Mucosa of descending colon (tissue), 3 donors: ENCODE results near the gene LGMN. TPM values are rescaled to one million over a fixed set of nuclear protein-coding genes. Genes with fewer than 3 reads are reported as not detected.
"Not testable (repeated sequence)": the region's sequence is repeated elsewhere in the genome, so short reads cannot be mapped to it uniquely, and the experiment has no call there.

Source experiments
- ATAC-seq: fragments of 200-7000 bp; cut with Tn5 transposase; one replicate; pipeline ENCODE4 v1.9.1; 2020; ENCODE audit warnings: mild to moderate bottlenecking, moderate library complexity
- DNase-seq, 3 donors: peaks; one replicate each; pipeline ENCODE4 v3.0.0-alpha.2; 2020
- H3K36me3 ChIP-seq: fragments of 200-600 bp; one replicate; pipeline ENCODE4 v1.8.0; 2021; ENCODE audit warnings: low read depth, mild to moderate bottlenecking
- H3K4me1 ChIP-seq: fragments of 200-600 bp; one replicate; pipeline ENCODE4 v1.8.0; 2021; ENCODE audit warnings: low read depth, mild to moderate bottlenecking
- H3K4me3 ChIP-seq: fragments of 200-600 bp; one replicate; pipeline ENCODE4 v1.8.0; 2021; ENCODE audit warnings: mild to moderate bottlenecking
- H3K9me3 ChIP-seq: fragments of 200-600 bp; one replicate; pipeline ENCODE4 v1.8.0; 2021; ENCODE audit warnings: mild to moderate bottlenecking
- intact Hi-C, 2 donors: fragments of 100-400 bp; cut with DNase I in 1 of 2; cut with micrococcal nuclease in 1 of 2; formaldehyde crosslinking; loops; one replicate each; pipeline versions ENCODE4 v1.11.0 to v1.11.1; 2022; cut with DNase I, micrococcal nuclease
- total RNA-seq, 3 donors: library from RNA; stranded (reverse); fragmentation: NEBNext Ultra II Directional in 2 of 3; extraction: Animal tissue kit (Norgen Biotek cat#: 25700) in 2 of 3; gene quantifications; one replicate each; pipeline versions ENCODE4 v1.2.1 to v1.2.4, GENCODE V29; 2021 to 2023
- TF ChIP-seq, protein P1 (sequence below): fragments of 200-600 bp; IDR thresholded peaks from one replicate; pipeline ENCODE4 v1.8.0; 2022; ENCODE audit warnings: antibody characterized with exemption, mild to moderate bottlenecking
- donor health status: DM: no; HTN: no; CAD: no; lungs with moderate emphysema.
- donor health status: DM: no; HTN: no; CAD: no.
- donor health status: DM: no; HTN: yes; CAD: no.

Gene LGMN
- total RNA-seq, 3 donors from 2014 or later: 86.8 to 103 (median 94.3) TPM

DNA sequence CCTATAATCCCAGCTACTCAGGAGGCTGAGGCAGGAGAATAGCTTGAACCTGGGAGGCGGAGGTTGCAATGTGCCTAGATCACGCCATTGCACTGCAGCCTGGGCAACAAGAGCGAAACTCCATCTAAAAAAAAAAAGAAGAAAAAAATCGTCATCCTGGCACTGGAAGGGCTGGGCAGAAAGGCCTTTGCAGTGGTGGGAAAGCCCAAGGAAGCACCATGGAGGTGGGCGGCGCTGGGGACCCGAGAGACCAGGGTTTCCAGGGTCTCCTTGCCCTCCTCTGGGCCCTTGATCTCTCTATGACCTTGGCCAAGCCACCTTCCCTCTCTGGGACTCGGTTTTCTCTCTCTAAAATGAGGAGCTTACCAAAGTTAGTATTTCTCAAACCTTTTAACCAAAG lies 65.4 kb downstream of the LGMN start:
- TF ChIP-seq, protein P1, sequence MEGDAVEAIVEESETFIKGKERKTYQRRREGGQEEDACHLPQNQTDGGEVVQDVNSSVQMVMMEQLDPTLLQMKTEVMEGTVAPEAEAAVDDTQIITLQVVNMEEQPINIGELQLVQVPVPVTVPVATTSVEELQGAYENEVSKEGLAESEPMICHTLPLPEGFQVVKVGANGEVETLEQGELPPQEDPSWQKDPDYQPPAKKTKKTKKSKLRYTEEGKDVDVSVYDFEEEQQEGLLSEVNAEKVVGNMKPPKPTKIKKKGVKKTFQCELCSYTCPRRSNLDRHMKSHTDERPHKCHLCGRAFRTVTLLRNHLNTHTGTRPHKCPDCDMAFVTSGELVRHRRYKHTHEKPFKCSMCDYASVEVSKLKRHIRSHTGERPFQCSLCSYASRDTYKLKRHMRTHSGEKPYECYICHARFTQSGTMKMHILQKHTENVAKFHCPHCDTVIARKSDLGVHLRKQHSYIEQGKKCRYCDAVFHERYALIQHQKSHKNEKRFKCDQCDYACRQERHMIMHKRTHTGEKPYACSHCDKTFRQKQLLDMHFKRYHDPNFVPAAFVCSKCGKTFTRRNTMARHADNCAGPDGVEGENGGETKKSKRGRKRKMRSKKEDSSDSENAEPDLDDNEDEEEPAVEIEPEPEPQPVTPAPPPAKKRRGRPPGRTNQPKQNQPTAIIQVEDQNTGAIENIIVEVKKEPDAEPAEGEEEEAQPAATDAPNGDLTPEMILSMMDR: no peak
- Histone ChIP-seq H3K4me1 (peaks cover 14% of the 10 kb centered on the region), H3K9me3 (no peaks in the 10 kb centered on the region), H3K36me3 (no peaks in the 10 kb centered on the region), H3K4me3 (no peak overlapping the region)
- ATAC-seq (no peak), DNase-seq (no peak)
- intact Hi-C loops: loop anchor here in 1 of 2 donors (10.0 kb wide), 1 partner anchor 548 kb away; no protein-coding TSS in a partner anchor

DNA sequence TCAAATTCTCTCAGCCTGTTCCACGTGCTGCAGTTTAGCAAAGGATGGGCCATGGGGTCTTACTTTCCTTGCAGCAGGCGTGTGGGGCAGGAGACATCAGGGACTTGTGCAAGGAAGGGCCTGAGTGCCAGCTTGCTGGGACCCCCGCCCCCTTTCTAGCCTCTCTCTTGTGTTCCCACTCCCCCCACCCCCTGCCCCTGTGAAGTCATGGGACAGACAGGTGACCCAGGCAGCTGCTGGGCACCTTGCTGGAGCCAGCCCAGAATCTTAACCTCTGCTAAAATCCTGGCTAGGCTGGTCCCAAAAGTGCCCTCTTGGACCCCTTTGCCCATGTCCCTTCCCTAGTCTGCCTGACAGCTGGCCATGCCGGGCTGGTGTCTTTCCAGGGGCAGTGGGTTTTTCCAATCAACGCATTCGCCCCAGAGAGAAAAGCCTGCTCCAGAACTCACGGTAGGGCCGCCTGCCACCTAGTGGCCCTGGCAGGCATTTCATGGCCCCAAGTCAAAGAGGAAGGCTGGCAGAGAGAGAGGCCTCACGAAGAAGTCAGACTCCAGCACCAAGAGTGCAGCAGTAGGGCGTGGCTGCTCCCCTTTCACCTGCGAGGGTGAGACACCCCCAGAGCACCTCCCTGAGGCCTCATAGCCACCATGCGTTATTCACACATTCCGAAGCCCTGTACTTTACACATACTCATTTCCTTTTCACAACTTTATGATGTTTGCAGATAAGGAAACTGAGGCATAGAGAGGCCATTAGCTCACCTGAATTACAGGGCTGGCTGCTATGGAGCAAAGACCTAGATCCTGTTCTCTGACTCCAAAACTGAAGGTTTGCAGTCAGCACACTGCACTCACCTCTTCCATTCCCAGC lies 67.4 kb downstream of the LGMN start:
- Histone ChIP-seq H3K4me1 (peaks cover 8% of the 10 kb centered on the region), H3K9me3 (no peaks in the 10 kb centered on the region), H3K36me3 (no peaks in the 10 kb centered on the region), H3K4me3 (no peak overlapping the region)
- intact Hi-C loops: loop anchor here in 1 of 2 donors (10.0 kb wide), 1 partner anchor 546 kb away; no protein-coding TSS in a partner anchor
- DNase-seq (peak; percentile 79 to 89 (median 88)), ATAC-seq (peak; percentile 92)
- TF ChIP-seq, protein P1: peak; percentile 89

DNA sequence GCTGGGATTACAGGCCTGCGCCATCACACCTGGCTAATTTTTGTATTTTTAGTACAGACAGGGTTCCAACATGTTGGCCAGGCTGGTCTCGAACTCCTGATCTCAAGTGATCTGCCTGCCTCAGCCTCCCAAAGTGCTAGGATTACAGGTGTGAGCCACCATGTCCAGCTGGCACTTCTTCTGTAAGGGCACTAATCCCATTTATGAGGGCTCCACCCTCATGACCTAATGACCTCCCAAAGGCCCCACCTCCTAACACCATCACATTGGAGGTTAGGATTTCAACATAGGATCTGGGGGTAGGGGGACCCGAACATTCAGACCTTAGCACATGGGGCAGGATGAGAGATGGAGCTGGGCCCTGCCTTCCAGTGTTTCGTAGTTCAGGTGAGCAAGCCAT lies 68.1 kb downstream of the LGMN start:
- DNase-seq, H3K4me3 ChIP-seq, ATAC-seq, H3K9me3 ChIP-seq, H3K36me3 ChIP-seq, H3K4me1 ChIP-seq: not testable (repeated sequence)
- intact Hi-C loops: loop anchor here in 1 of 2 donors (10.0 kb wide), 1 partner anchor 546 kb away; no protein-coding TSS in a partner anchor

DNA sequence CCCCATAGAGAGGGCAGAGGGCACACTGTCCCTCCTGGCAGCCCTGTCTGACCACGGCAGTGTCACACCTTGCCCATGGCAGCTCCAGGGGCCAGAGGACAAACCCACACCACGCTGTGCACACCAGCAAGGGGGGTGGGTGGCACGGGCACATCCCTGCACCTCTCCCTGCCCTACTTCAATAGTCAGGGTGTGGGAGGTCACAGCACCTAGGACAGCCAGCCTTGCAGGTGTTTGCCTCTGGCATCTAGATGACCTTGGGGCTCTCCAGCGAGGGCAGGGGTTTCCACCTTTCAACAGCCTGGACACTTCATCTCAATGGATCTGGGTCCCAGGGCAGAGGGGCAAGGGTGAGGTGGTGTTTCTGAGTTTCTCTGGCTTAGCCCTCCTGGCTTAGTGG lies 69.2 kb downstream of the LGMN start:
- peaks cover 8% of the 10 kb centered on the region for H3K4me1 ChIP-seq
- H3K36me3 ChIP-seq: no peaks in the 10 kb centered on the region
- no peak overlapping the region for H3K4me3 ChIP-seq
- ATAC-seq: no peak
- no peaks in the 10 kb centered on the region for H3K9me3 ChIP-seq
- DNase-seq: no peak
- intact Hi-C loops: no loop called here
- TF ChIP-seq, protein P1: no peak

DNA sequence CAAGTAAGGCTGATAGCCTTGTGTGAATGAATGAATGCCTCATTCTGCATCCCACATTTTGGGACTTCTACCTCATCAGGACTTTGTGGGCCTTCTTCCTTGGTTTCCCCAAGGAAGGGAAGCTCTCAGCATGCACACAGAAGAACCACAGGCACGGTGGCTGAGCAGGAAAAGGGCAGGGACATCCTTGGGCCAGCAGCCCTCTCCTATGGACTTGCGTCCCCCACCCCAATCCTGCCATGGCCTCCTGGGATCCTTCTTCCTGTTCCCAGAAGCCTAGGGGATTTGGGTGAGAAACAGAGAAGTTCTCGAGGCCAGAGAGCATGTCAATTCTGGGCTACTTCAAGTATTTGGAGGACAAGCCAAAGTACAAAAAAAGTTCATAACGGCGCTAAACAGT lies 69.7 kb downstream of the LGMN start:
- intact Hi-C loops: no loop called here
- Histone ChIP-seq H3K4me3 (no peak overlapping the region), H3K9me3 (no peaks in the 10 kb centered on the region), H3K4me1 (peaks cover 8% of the 10 kb centered on the region), H3K36me3 (no peaks in the 10 kb centered on the region)
- ATAC-seq: no peak
- no peak for DNase-seq
- TF ChIP-seq, protein P1: no peak

DNA sequence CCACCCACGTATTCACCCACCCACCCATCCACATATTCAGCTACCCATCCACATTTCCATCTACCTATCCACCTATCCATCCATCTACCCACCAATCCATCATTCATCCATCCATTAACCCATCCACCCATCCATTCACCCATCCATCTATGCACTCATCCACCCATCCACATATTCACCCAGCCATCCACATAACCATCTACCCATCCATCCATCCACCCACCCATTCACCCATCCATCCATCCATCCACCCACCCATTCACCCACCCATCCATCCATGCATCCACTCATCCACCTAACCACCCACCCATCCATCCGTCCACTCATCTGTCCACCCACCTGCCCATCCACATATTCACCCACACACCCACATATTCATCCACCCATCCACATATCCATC lies 70.5 kb downstream of the LGMN start:
- Histone ChIP-seq H3K9me3 (no peaks in the 10 kb centered on the region), H3K4me1 (peaks cover 8% of the 10 kb centered on the region), H3K36me3 (no peaks in the 10 kb centered on the region), H3K4me3 (no peak overlapping the region)
- intact Hi-C loops: no loop called here
- ATAC-seq: no peak
- DNase-seq: no peak
- TF ChIP-seq, protein P1: no peak
